Stimulated activated naive CD8-positive, alpha-beta T cell treated with anti-CD3 and anti-CD28 coated beads, Interleukin-15, Interleukin-2, amounts not matched to agents 100 ng/mL and 50 ng/mL, for 24 hours (primary cell): ENCODE data around the gene MYBL2.
A peak's percentile ranks its signal among the peaks of the same experiment; 100 is the strongest.
"Not testable (repeated sequence)": the region's sequence is repeated elsewhere in the genome, so short reads cannot be mapped to it uniquely, and the experiment has no call there.

ENCODE experiments used
- H3K27ac Mint-ChIP-seq: one replicate; pipeline ENCODE4 v1.8.0; 2021; ENCODE audit warnings: mild to moderate bottlenecking, mixed read lengths
- H3K27me3 Mint-ChIP-seq: one replicate; pipeline ENCODE4 v1.8.0; 2021; ENCODE audit warnings: mixed read lengths
- H3K36me3 Mint-ChIP-seq: one replicate; pipeline ENCODE4 v1.8.0; 2021; ENCODE audit warnings: low read depth, mixed read lengths
- H3K4me1 Mint-ChIP-seq: one replicate; pipeline ENCODE4 v1.8.0; 2021; ENCODE audit warnings: low read depth, mixed read lengths
- H3K4me3 Mint-ChIP-seq: one replicate; pipeline ENCODE4 v1.8.0; 2021; ENCODE audit warnings: mild to moderate bottlenecking, mixed read lengths
- H3K9me3 Mint-ChIP-seq: one replicate; pipeline ENCODE4 v1.8.0; 2021; ENCODE audit warnings: mixed read lengths

The MYBL2 gene

DNA sequence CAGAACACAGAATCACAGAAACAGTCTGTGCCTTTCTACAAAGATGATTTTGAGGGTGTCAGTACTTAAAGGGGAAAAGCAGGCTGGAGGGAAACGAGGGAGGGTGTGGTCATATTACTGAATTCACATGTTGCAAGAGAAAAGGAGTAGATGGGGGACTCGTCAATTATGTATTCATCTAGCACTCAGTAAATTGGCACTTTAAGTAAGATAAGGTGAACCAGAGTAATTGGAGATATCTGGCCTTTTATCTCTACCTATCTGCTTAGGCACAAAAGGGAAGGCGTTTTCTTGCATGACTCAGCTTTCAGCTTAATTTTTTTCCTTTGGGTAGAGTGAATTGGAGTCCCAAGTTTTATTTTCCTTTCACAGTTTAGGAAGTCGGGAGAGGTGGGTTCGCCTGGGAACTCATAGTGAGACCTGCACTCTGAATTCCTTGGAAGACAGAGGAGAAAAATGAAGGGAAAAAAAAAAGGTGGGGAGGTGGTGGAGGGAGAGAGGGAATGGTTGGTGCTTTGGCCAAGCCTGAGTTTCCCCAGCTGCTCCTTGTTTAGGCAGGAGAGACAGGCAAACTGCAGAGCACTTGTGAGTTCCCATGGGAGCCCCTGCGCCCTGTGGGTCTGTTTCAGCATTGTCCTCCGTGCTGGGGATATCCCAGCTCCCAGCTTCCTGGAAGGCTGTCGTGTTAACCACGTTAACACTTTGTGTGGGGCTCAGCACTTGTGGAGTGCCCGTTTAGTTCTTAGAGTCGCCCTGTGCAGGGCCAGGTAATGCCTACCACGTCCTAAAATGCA, 79.6 kb downstream of the MYBL2 start:
- H3K27ac Mint-ChIP-seq: peak overlapping the region; percentile 38
- peaks cover 3% of the 10 kb centered on the region for H3K9me3 Mint-ChIP-seq
- H3K36me3 Mint-ChIP-seq: no peaks in the 10 kb centered on the region
- H3K4me1 Mint-ChIP-seq: peaks cover 41% of the 10 kb centered on the region
- H3K27me3 Mint-ChIP-seq: peaks cover 6% of the 10 kb centered on the region
- H3K4me3 Mint-ChIP-seq: no peak overlapping the region

DNA sequence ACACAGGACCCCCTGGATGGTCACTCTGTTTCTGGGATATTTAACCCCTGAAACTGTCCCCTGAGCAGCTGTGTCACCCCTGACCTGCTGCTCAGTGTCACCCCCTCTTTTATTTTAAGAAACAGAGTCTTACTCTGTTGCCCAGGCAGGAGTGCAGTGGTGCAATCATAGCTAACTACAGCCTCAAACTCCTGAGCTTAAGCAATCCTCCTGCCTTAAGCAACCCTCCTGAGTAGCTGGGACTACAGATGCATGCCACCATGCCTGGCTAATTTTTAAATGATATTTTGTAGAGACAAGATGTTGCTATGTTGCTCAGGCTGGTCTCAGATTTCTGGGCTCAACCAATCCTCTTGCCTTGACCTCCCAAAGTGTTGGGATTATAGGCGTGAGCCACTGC, 81.4 kb downstream of the MYBL2 start:
- Mint-ChIP-seq H3K9me3 (peaks cover 3% of the 10 kb centered on the region), H3K4me3 (no peak overlapping the region), H3K27me3 (peaks cover 6% of the 10 kb centered on the region), H3K36me3 (peaks cover 4% of the 10 kb centered on the region), H3K27ac (no peak overlapping the region), H3K4me1 (peaks cover 58% of the 10 kb centered on the region)

DNA sequence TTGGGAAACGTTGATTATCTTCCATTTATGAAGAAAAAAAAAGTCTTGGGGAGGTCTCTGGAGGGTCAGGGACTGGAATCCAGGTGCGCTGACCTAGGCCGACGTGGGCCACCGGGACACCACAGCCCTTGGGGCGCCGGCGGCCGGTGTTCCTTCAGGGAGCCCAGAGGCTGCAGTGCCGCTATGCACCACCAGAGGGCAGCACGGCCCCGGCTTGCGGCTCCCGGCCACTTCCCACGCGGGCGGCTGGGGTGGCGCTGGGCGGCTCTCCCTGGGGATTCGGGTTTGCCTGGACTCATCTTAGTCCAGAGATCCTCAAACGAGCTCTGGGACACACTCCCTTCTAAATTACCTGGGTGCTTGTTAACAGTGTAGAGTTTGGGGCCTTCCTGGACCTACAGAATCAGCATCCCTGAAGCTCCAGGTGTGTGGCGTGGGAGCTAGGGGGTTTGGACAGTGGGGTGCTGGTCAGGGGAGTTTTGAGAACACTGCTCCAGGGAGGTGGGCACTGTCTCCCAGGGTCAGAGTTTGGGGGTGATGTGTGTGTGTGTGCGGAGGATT, 82.9 kb downstream of the MYBL2 start:
- Mint-ChIP-seq H3K27me3 (peaks cover 6% of the 10 kb centered on the region), H3K4me1 (peaks cover 57% of the 10 kb centered on the region), H3K9me3 (peaks cover 3% of the 10 kb centered on the region), H3K4me3 (no peak overlapping the region), H3K27ac (peak overlapping the region; percentile 97), H3K36me3 (peaks cover 11% of the 10 kb centered on the region)

DNA sequence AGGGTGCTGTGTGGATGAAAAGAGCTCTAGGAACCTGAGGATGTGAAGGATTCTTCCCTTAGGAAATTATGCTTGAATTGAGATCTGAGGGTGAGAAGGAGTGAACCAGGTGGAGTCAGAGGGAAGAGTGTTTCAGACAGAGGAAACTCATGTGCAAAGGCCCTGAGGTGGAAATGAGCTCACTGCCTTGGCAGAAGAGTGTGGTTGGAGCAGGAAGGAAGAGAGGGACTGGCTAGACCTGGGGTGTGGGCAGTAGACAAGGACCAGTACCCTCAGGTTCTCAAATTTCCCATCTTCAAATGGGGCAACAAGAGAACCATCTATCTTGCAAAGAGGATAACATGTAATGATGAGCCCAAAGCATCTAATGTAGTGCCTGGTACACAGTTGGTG, 83.9 kb downstream of the MYBL2 start:
- Mint-ChIP-seq H3K9me3 (peaks cover 3% of the 10 kb centered on the region), H3K36me3 (peaks cover 11% of the 10 kb centered on the region), H3K4me1 (peaks cover 57% of the 10 kb centered on the region), H3K27me3 (peaks cover 6% of the 10 kb centered on the region), H3K4me3 (peak overlapping the region; percentile 60), H3K27ac (peak overlapping the region; percentile 97)

DNA sequence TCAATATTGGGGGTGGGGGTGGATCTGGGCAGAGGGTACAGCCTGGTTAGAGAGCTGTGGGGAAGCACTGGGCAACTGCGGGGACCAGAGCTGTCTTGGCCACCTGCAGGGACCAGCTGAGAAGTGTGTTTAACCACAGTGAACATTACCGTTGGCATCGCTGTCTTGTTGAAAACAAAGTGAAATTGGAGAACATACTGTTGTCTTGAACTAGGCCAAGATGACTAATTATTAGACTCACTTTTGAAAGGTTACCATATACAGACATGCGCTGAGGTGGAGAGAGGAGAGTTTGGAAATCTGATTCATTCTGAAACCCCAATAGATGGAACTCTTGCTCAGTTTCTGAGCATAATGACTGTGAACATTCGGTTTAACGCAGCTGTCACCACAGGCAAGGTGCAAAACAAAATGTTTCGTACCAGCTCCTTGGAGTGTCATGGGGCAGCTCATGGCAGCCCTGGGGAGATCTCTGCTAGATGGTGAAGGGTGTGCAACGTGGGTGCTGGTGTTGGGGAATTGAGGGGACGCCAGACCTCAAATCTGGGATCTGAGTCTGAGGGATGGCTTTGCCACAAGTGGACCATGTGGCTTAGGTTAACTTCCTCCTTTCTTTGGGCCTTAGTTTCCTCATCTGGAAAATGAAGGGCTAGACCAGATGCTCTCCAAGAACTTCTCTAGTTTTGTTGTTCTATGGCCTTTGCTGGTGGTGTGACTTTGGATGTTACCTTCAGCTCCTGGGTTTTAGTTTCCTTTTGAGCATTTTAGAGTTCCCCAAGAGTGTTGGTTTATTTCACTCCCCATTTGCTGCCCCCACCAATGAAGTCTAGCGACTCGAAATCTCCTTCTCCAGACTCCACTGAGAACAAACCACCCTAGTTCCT, 84.5 kb downstream of the MYBL2 start:
- Mint-ChIP-seq H3K36me3 (peaks cover 11% of the 10 kb centered on the region), H3K27me3 (peaks cover 3% of the 10 kb centered on the region), H3K4me3 (peak overlapping the region; percentile 60), H3K9me3 (peaks cover 3% of the 10 kb centered on the region), H3K27ac (peak overlapping the region; percentile 97), H3K4me1 (peaks cover 53% of the 10 kb centered on the region)

DNA sequence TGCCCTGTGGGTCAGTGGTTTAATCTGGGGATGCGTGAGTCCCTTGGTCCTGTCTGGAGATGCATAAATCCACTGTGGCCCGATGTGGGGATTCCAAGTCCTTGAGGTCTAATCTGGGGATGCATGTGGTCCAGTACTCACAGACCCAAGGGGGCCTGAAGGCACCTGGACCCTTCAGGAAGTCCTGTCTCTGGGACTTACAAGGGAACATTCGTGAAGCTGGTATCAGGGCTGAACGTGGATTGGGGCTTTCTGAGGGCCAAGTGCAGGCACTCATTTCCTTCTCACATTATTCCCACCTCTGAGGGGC, 85.1 kb downstream of the MYBL2 start:
- Mint-ChIP-seq H3K27ac (peak overlapping the region; percentile 97), H3K9me3 (peaks cover 3% of the 10 kb centered on the region), H3K4me3 (peak overlapping the region; percentile 60), H3K27me3 (no peaks in the 10 kb centered on the region), H3K4me1 (peaks cover 47% of the 10 kb centered on the region), H3K36me3 (peaks cover 11% of the 10 kb centered on the region)

DNA sequence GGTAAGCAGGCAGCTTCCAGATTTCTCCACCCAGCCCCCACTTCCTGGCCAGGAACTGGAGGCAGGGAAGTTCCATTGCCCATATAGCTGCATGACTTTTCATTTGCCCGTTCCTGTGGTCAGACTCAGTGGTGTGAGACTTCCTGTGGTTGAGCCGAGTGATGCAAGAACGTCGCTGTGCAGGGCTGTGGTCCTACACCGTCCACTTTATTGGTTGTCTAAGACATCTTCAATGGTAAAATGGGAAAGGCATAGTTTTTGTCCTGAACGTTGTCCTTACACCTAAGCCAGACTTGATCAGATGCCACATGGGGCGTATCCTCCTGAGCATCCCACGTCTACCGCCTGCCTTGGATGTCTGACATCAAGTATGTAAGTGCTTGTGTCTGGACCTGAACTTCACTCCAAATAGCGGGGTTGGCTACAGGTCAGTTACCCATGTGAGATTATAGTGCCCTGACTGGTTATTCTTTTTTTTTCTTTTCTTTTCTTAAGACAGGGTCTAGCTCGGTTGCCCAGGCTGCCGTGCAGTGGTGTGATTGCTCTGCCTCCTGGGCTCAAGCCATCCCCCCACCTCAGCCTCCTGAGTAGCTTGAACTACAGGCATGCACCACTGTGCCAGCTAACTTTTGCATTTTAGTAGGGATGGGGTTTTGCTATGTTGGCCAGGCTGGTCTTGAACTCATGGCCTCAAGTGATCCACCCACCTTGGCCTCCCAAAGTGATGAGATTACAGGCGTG, 85.8 kb downstream of the MYBL2 start:
- Mint-ChIP-seq H3K4me3 (peak overlapping the region; percentile 60), H3K36me3 (peaks cover 11% of the 10 kb centered on the region), H3K27ac (peak overlapping the region; percentile 97), H3K4me1 (peaks cover 44% of the 10 kb centered on the region), H3K27me3 (no peaks in the 10 kb centered on the region), H3K9me3 (peaks cover 3% of the 10 kb centered on the region)

DNA sequence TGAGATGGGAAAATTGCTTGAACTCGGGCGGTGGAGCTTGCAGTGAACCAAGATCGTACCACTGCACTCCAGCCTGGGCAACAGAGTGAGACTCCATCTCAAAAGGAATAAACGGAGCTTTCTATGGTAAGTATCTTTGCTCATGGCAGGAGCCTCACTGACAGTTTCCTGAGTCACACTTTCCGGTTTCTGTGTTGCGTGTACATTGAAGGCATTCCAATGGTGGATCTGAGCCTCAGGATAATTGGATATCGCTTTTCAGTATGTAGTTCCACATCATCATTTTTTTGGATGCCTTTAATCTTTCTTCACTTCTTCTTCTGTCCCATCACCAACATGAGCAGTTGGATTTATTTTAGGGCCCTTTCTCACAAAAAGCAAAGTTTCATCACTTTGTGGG, 88.5 kb downstream of the MYBL2 start:
- peaks cover 3% of the 10 kb centered on the region for H3K9me3 Mint-ChIP-seq
- peaks cover 45% of the 10 kb centered on the region for H3K4me1 Mint-ChIP-seq
- H3K4me3 Mint-ChIP-seq: no peak overlapping the region
- peaks cover 10% of the 10 kb centered on the region for H3K27me3 Mint-ChIP-seq
- H3K27ac Mint-ChIP-seq: no peak overlapping the region
- peaks cover 11% of the 10 kb centered on the region for H3K36me3 Mint-ChIP-seq

DNA sequence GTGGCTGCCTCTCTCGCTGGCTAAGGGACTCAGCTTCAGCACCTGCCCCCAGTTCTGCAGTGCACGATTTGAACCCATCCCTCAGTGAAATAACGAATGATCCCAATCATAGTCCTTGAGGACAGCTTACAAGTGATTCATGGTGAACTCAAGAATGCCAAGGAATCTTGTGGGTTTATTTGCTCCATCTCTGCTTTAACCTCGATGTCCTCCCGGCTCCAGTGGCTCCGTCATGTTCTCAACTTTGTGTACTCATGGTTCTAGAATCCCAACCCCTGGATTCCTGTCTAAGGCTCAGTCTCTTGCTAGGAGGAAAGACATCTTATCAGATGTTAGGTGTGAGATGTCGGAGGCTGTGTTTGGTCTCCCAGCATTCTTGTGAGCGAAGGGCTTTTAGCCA, 88.9 kb downstream of the MYBL2 start:
- peaks cover 40% of the 10 kb centered on the region for H3K4me1 Mint-ChIP-seq
- H3K36me3 Mint-ChIP-seq: peaks cover 11% of the 10 kb centered on the region
- H3K9me3 Mint-ChIP-seq: no peaks in the 10 kb centered on the region
- peaks cover 10% of the 10 kb centered on the region for H3K27me3 Mint-ChIP-seq
- H3K4me3 Mint-ChIP-seq: no peak overlapping the region
- no peak overlapping the region for H3K27ac Mint-ChIP-seq

DNA sequence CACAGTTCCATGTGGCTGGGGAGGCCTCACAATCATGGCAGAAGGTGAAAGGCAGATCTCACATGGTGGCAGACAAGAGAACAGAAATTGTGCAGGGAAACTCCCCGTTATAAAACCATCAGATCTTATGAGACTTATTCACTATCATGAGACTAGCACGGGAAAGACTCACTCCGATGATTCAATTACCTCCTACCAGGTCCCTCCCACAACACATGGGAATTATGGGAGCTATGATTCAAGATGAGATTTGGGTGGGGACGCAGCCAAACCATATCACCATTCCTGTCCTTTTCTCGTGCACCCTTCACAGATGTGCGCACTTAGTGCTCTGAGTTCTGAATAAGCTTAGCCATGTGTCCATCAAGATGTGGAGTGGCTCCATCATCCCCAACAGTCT, 91.0 kb downstream of the MYBL2 start:
- not testable (repeated sequence) for H3K9me3 Mint-ChIP-seq, H3K27me3 Mint-ChIP-seq, H3K27ac Mint-ChIP-seq, H3K4me3 Mint-ChIP-seq, H3K36me3 Mint-ChIP-seq
- H3K4me1 Mint-ChIP-seq: peaks cover 20% of the 10 kb centered on the region

DNA sequence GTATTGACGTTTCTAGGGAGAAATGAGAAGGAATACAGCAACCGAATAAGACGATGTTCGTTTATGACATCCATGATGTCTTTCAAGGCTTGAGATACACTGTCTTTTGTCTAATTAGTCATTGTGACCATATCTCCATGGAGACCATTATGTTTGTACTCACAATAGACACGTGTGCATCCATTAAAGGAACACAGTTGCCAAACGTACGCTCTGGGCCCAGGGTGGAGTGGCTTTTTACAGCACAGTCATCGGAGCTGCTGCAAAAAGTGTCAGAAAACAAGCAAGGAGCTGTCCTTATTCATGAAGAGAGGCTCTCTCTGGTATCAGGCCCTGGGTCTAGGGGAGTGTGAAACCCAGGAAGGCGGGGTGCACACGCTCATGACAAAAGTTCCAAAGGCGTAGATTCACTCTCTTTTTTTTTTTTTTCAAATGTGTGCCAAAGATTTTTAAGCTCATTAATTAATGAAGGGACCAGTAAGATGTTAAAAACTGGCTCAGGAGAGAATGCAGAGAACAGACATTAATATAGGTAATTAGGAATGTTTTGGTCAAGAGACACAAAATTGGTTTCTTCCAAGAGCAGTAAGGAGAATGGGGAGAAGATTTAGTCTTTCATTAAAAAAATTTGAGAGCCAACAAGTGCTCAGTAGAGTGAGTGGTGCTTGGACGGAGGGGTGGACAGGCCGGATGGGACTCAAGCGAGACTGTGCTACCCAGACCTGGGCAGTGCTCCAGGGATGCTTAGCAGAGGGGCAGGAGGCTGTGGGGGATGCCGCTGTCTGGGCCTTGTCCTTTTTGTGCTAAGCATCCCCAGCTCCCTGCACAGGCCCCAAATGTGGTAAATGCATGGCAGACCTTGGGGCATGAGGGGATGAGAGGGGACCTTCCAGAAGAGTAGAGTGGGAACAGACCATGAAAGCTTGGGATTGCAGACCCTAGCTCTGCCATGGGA, 94.7 kb downstream of the MYBL2 start:
- peaks cover 16% of the 10 kb centered on the region for H3K27me3 Mint-ChIP-seq
- no peak overlapping the region for H3K27ac Mint-ChIP-seq
- H3K36me3 Mint-ChIP-seq: no peaks in the 10 kb centered on the region
- H3K4me3 Mint-ChIP-seq: no peak overlapping the region
- peaks cover 13% of the 10 kb centered on the region for H3K4me1 Mint-ChIP-seq
- no peaks in the 10 kb centered on the region for H3K9me3 Mint-ChIP-seq

DNA sequence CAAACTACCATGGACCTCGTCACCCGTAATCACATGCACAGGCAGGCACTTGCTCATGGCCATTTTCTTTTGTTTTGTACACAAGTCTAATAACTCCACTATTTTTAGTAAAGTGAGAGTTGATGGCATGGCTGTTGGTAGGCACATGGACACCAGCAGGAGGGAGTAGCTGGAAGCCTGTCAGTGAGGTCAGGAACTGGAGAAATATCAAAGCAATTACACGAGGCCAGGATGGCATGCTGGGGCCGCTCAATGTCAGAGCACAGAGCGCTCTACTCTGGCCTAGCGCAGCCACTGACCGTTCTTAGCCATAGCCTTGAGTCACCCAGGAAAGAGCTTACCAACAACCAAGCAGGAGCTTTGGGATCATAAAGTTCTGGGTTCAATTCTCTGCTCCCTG, 96.0 kb downstream of the MYBL2 start:
- peaks cover 10% of the 10 kb centered on the region for H3K4me1 Mint-ChIP-seq
- no peak overlapping the region for H3K27ac Mint-ChIP-seq
- no peaks in the 10 kb centered on the region for H3K9me3 Mint-ChIP-seq
- H3K4me3 Mint-ChIP-seq: no peak overlapping the region
- peaks cover 22% of the 10 kb centered on the region for H3K27me3 Mint-ChIP-seq
- H3K36me3 Mint-ChIP-seq: no peaks in the 10 kb centered on the region

DNA sequence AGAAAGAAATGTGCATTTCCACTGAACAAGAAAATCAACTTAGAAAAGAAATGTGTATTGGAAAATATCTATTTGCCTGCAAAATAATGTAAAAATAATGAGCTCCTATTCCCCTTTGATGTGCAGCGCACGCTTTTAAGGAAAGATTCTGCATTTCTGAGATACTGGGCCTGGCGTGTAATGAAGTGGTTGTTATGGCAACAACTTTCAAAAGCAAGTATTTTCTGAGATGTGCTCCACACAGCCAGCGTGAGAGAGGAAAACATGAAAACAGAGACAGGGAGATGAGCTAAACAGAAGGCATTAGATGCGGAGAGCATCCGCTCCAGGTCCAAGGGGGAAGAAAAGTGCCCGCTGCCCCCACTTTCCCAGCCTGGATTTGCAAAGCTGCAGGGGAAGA, 99.0 kb downstream of the MYBL2 start:
- Mint-ChIP-seq H3K4me3 (no peak overlapping the region), H3K9me3 (no peaks in the 10 kb centered on the region), H3K27me3 (peaks cover 23% of the 10 kb centered on the region), H3K4me1 (no peaks in the 10 kb centered on the region), H3K27ac (no peak overlapping the region), H3K36me3 (no peaks in the 10 kb centered on the region)
